MM.1S (cell line): ENCODE measurements around the gene KIAA0040.
"Not testable (repeated sequence)": the region's sequence is repeated elsewhere in the genome, so short reads cannot be mapped to it uniquely, and the experiment has no call there.

Experiments
- DNase-seq: peaks from one replicate; pipeline ENCODE4 v3.0.0-alpha.2; 2015
- H2AFZ ChIP-seq: fragments of 300-600 bp; sonication (generic); 2 replicates; pipeline ENCODE4 v1.6.0; 2016; ENCODE audit warnings: antibody characterized with exemption, low read length
- H3F3A ChIP-seq: fragments of 300-600 bp; sonication (generic); 2 replicates; pipeline ENCODE4 v1.6.1; 2016; ENCODE audit warnings: mild to moderate bottlenecking, antibody characterized with exemption, low read length, moderate library complexity, mixed read lengths; ENCODE audit not compliant: insufficient read depth
- H3K27ac ChIP-seq: fragments of 300-600 bp; sonication (generic); 2 replicates; pipeline ENCODE4 v1.5.1; 2016; ENCODE audit warnings: mild to moderate bottlenecking, low read length
- H3K27me3 ChIP-seq: fragments of 300-600 bp; sonication (generic); replicated peaks from 2 replicates; pipeline ENCODE4 v1.6.0; 2016; ENCODE audit warnings: low read length; ENCODE audit not compliant: insufficient read depth
- H3K36me3 ChIP-seq: fragments of 300-600 bp; sonication (generic); replicated peaks from 2 replicates; pipeline ENCODE4 v1.6.1; 2016; ENCODE audit warnings: mild to moderate bottlenecking, low read length, mixed read lengths; ENCODE audit not compliant: insufficient read depth
- H3K4me1 ChIP-seq: fragments of 300-600 bp; sonication (generic); 2 replicates; pipeline ENCODE4 v1.6.1; 2016; ENCODE audit warnings: low read length, mixed read lengths
- H3K4me2 ChIP-seq: fragments of 300-600 bp; sonication (generic); 2 replicates; pipeline ENCODE4 v1.6.0; 2016; ENCODE audit warnings: low read depth, low read length
- H3K4me3 ChIP-seq: fragments of 300-600 bp; sonication (generic); 2 replicates; pipeline ENCODE4 v1.5.1; 2016; ENCODE audit warnings: low read length, mixed read lengths
- H3K79me2 ChIP-seq: fragments of 300-600 bp; sonication (generic); 2 replicates; pipeline ENCODE4 v1.6.1; 2016; ENCODE audit warnings: mixed run types, low read length, mixed read lengths
- H3K9ac ChIP-seq: fragments of 300-600 bp; sonication (generic); 2 replicates; pipeline ENCODE4 v1.6.1; 2016; ENCODE audit warnings: low read length, mixed read lengths
- H3K9me2 ChIP-seq: fragments of 300-600 bp; sonication (generic); replicated peaks from 2 replicates; pipeline ENCODE4 v1.6.1; 2016; ENCODE audit warnings: mild to moderate bottlenecking, low read length, mixed read lengths; ENCODE audit not compliant: insufficient read depth
- H3K9me3 ChIP-seq: fragments of 300-600 bp; sonication (generic); replicated peaks from 2 replicates; pipeline ENCODE4 v1.6.1; 2016; ENCODE audit warnings: mild to moderate bottlenecking, low read length, mixed read lengths; ENCODE audit not compliant: insufficient read depth
- H4K20me1 ChIP-seq: fragments of 300-600 bp; sonication (generic); 2 replicates; pipeline ENCODE4 v1.6.1; 2016; ENCODE audit warnings: mild to moderate bottlenecking, low read length, moderate library complexity, mixed read lengths; ENCODE audit not compliant: insufficient read depth
- EZH2 ChIP-seq: fragments of 300-600 bp; sonication (generic); optimal IDR thresholded peaks from 2 replicates; pipeline ENCODE3; 2017; ENCODE audit warnings: low read depth, mild to moderate bottlenecking, antibody characterized with exemption, low read length, mixed read lengths
- EZH2phosphoT487 ChIP-seq: fragments of 300-600 bp; sonication (generic); IDR thresholded peaks from 2 replicates; pipeline ENCODE4 v1.6.1; 2018; ENCODE audit warnings: antibody characterized with exemption, low read length
- TF ChIP-seq, protein P1 (sequence below): fragments of 300-600 bp; sonication (generic); IDR thresholded peaks from 2 replicates; pipeline ENCODE4 v1.5.1; 2016; ENCODE audit warnings: antibody characterized with exemption, low read length, mixed read lengths

KIAA0040 gene

DNA sequence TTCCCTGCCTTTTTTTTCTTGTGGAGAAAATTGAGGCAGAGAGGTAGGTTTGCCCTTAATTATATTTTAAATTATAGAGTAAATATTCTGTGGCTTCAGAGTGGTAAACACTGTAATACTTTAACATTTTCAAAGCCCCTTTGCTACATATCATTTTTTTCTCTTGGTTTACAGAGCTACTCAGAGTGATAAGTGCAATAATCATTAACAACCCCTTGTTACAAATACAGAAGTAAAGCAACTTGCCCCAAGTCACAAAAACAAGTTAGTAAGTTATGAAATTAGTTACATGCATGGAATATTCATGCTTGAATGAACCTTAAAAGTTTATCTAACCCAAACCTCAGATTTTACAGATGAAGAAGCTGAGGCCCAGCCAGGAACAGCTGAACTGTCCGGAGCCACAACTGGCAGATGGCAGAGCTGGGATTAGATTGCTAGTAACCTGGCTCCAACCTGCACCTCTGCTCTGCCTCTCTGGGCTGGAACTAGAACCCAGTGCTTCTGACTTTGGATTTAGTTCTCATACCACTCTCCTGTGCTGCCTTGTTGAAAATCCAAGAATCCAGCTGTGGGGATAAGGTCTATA, 76.3 kb downstream of the KIAA0040 start:
- Histone ChIP-seq H3K27ac (no peak overlapping the region), H3F3A (no peaks in the 10 kb centered on the region), H2AFZ (no peak overlapping the region), H3K27me3 (no peaks in the 10 kb centered on the region), H4K20me1 (no peaks in the 10 kb centered on the region), H3K36me3 (no peaks in the 10 kb centered on the region), H3K79me2 (no peaks in the 10 kb centered on the region), H3K9ac (no peak overlapping the region), H3K4me3 (no peak overlapping the region), H3K4me1 (no peaks in the 10 kb centered on the region), H3K9me3 (0 out of 2 replicates have a peak, but pooled peaks cover 5% of the 10 kb centered on the region), H3K9me2 (no peaks in the 10 kb centered on the region), H3K4me2 (no peak overlapping the region)
- DNase-seq: no peak
- TF ChIP-seq EZH2 (no peak), EZH2phosphoT487 (no peak)
- TF ChIP-seq, protein P1, sequence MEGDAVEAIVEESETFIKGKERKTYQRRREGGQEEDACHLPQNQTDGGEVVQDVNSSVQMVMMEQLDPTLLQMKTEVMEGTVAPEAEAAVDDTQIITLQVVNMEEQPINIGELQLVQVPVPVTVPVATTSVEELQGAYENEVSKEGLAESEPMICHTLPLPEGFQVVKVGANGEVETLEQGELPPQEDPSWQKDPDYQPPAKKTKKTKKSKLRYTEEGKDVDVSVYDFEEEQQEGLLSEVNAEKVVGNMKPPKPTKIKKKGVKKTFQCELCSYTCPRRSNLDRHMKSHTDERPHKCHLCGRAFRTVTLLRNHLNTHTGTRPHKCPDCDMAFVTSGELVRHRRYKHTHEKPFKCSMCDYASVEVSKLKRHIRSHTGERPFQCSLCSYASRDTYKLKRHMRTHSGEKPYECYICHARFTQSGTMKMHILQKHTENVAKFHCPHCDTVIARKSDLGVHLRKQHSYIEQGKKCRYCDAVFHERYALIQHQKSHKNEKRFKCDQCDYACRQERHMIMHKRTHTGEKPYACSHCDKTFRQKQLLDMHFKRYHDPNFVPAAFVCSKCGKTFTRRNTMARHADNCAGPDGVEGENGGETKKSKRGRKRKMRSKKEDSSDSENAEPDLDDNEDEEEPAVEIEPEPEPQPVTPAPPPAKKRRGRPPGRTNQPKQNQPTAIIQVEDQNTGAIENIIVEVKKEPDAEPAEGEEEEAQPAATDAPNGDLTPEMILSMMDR: no peak

DNA sequence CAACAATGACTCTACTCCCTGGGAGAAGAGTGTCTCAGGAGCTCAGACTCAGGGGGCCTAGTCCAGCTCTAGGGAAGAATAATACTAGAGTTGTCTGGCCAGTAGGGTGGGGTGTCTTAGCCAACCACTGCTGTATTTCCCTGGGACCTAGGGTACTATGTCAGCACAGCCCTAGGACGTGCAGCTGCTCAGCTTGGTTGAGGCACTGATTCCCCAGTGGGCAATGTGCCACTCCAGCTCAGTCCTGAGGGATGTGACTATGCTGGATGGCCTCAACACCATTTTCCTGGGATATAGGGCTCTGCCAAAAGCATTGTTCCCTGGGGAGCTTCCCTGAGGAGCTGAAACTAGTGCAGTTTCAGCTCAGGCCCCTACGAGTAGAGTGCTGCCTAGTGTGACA, 77.6 kb downstream of the KIAA0040 start:
- H3K79me2 ChIP-seq: no peaks in the 10 kb centered on the region
- H3K9me3 ChIP-seq: 0 out of 2 replicates have a peak, but pooled peaks cover 5% of the 10 kb centered on the region
- H3K4me2 ChIP-seq: no peak overlapping the region
- DNase-seq: no peak
- H4K20me1 ChIP-seq: no peaks in the 10 kb centered on the region
- no peak overlapping the region for H3K27ac ChIP-seq
- H3K27me3 ChIP-seq: no peaks in the 10 kb centered on the region
- no peaks in the 10 kb centered on the region for H3K9me2 ChIP-seq
- H3K36me3 ChIP-seq: no peaks in the 10 kb centered on the region
- H3K9ac ChIP-seq: no peak overlapping the region
- H3K4me1 ChIP-seq: no peaks in the 10 kb centered on the region
- H3K4me3 ChIP-seq: no peak overlapping the region
- H2AFZ ChIP-seq: no peak overlapping the region
- TF ChIP-seq EZH2 (no peak), EZH2phosphoT487 (no peak)
- TF ChIP-seq, protein P1: no peak
- no peaks in the 10 kb centered on the region for H3F3A ChIP-seq

DNA sequence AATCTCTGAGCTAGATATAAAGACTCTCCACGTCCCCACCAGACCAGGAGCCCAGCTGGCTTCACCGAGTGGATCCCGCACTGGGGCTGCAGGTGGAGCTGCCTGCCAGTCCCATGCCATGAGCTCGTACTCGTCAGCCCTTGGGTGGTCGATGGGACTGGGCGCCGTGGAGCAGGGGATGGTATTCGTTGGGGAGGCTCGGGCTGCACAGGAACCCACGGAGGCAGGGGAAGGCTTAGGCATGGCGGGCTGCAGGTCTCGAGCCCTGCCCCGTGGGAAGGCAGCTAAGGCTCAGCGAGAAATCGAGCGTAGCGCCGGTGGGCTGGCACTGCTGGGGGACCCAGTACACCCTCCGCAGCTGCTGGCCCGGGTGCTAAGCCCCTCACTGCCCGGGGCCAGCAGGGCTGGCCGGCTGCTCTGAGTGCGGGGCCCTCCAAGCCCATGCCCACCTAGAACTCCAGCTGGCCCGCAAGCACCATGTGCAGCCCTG, 84.2 kb downstream of the KIAA0040 start:
- not testable (repeated sequence) for H3K27me3 ChIP-seq, H3F3A ChIP-seq, H3K9me2 ChIP-seq, H3K9me3 ChIP-seq, H3K4me3 ChIP-seq, H3K4me2 ChIP-seq, H4K20me1 ChIP-seq, H3K4me1 ChIP-seq, H3K36me3 ChIP-seq, DNase-seq, H3K79me2 ChIP-seq, H2AFZ ChIP-seq, H3K27ac ChIP-seq, H3K9ac ChIP-seq
